Neuronal stem cell (in vitro differentiated cells): Measurements from ENCODE around the gene TMEM14B.

Experiments
- DNase-seq: peaks from one replicate; pipeline ENCODE4 v3.0.0-alpha.2; 2013; ENCODE audit warnings: low spot score
- H2AFZ ChIP-seq: one replicate; pipeline ENCODE4 v1.6.1; 2013; ENCODE audit warnings: mild to moderate bottlenecking, low read length, inconsistent platforms
- H2AK5ac ChIP-seq: 2 replicates; pipeline ENCODE4 v1.6.1; 2013; ENCODE audit warnings: low read depth, mild to moderate bottlenecking, inconsistent platforms, low read length, moderate library complexity, mixed read lengths
- H2BK120ac ChIP-seq: 2 replicates; pipeline ENCODE4 v1.6.1; 2013; ENCODE audit warnings: low read depth, mild to moderate bottlenecking, inconsistent platforms, low read length, moderate library complexity, mixed read lengths
- H2BK12ac ChIP-seq: one replicate; pipeline ENCODE4 v1.6.1; 2013; ENCODE audit warnings: low read length, inconsistent platforms
- H2BK15ac ChIP-seq: 2 replicates; pipeline ENCODE4 v1.6.1; 2013; ENCODE audit warnings: mild to moderate bottlenecking, low read length, inconsistent platforms, mixed read lengths
- H2BK5ac ChIP-seq: one replicate; pipeline ENCODE4 v1.6.1; 2013; ENCODE audit warnings: inconsistent platforms, mild to moderate bottlenecking, low read length, moderate library complexity
- H3K14ac ChIP-seq: one replicate; pipeline ENCODE4 v1.6.1; 2013; ENCODE audit warnings: low read length, inconsistent platforms
- H3K18ac ChIP-seq: 2 replicates; pipeline ENCODE4 v1.6.1; 2013; ENCODE audit warnings: low read length, inconsistent platforms
- H3K23ac ChIP-seq: 2 replicates; pipeline ENCODE4 v1.6.1; 2013; ENCODE audit warnings: low read depth, mild to moderate bottlenecking, mixed read lengths, low read length, inconsistent platforms; ENCODE audit not compliant: poor library complexity
- H3K27ac ChIP-seq: replicated peaks from 3 replicates; pipeline ENCODE4 v1.5.1; 2013; ENCODE audit warnings: low read length, inconsistent platforms
- H3K27me3 ChIP-seq, 3 experiments: 2 replicates each; pipeline ENCODE4 v1.6.1; 2013; ENCODE audit warnings: low read length in 3 of 3, mild to moderate bottlenecking in 2 of 3, inconsistent platforms in 1 of 3, low read depth in 1 of 3, mixed read lengths in 1 of 3, moderate library complexity in 1 of 3; ENCODE audit not compliant: control insufficient read depth in 3 of 3, insufficient read depth in 3 of 3
- H3K36me3 ChIP-seq, 2 donors: replicated peaks in 1 of 2; 2 replicates each; pipeline ENCODE4 v1.6.1; 2013; ENCODE audit warnings: low read length in 2 of 2; ENCODE audit not compliant: control insufficient read depth in 2 of 2, insufficient read depth in 2 of 2
- H3K4ac ChIP-seq: 2 replicates; pipeline ENCODE4 v1.6.1; 2013; ENCODE audit warnings: inconsistent platforms, mild to moderate bottlenecking, low read length, moderate library complexity
- H3K4me1 ChIP-seq, 2 donors: 1 replicate in 1 of 2; 2 replicates in 1 of 2; pipeline ENCODE4 v1.6.1; 2013; ENCODE audit warnings: low read length in 2 of 2, low read depth in 1 of 2; ENCODE audit not compliant: control insufficient read depth in 2 of 2, insufficient read depth in 1 of 2
- H3K4me2 ChIP-seq: one replicate; pipeline ENCODE4 v1.6.1; 2013; ENCODE audit warnings: mild to moderate bottlenecking, low read length, inconsistent platforms; ENCODE audit not compliant: insufficient read depth, poor library complexity, severe bottlenecking
- H3K4me3 ChIP-seq, 2 donors: 2 replicates each; pipeline ENCODE4 v1.5.1; 2013; ENCODE audit warnings: low read length in 2 of 2, mild to moderate bottlenecking in 2 of 2, inconsistent platforms in 1 of 2, moderate library complexity in 1 of 2
- H3K79me1 ChIP-seq: one replicate; pipeline ENCODE4 v1.6.1; 2013; ENCODE audit warnings: low read depth, mild to moderate bottlenecking, inconsistent platforms, low read length, moderate library complexity
- H3K9ac ChIP-seq: one replicate; pipeline ENCODE4 v1.6.1; 2013; ENCODE audit warnings: mild to moderate bottlenecking, low read depth, low read length, inconsistent platforms; ENCODE audit not compliant: poor library complexity
- H3K9me3 ChIP-seq, 2 donors: replicated peaks in 1 of 2; 2 replicates each; pipeline versions ENCODE3 to v1.6.1; 2013; ENCODE audit warnings: low read length in 2 of 2, mild to moderate bottlenecking in 2 of 2, inconsistent platforms in 1 of 2, low read depth in 1 of 2, mixed read lengths in 1 of 2, moderate library complexity in 1 of 2; ENCODE audit not compliant: control insufficient read depth in 2 of 2, insufficient read depth in 1 of 2
- H4K8ac ChIP-seq: one replicate; pipeline ENCODE4 v1.6.1; 2013; ENCODE audit warnings: low read depth, mild to moderate bottlenecking, inconsistent platforms, low read length, moderate library complexity
- H4K91ac ChIP-seq: one replicate; pipeline ENCODE4 v1.6.1; 2013; ENCODE audit warnings: low read length, low read depth, mild to moderate bottlenecking, inconsistent platforms; ENCODE audit not compliant: poor library complexity
- WGBS, 2 donors: extraction: QIAGEN DNeasy Blood & Tissue Kit; methylation state at CpG; one replicate each; pipeline ENCODE4 v1.1.7; 2013; ENCODE audit warnings: missing lambda C conversion rate in 2 of 2, mixed read lengths in 1 of 2; ENCODE audit not compliant: insufficient read length in 2 of 2, insufficient replicate concordance in 1 of 2; ENCODE audit errors: extremely low coverage in 2 of 2; 5-methylcytosine and 5-hydroxymethylcytosine counted together

TMEM14B gene

DNA sequence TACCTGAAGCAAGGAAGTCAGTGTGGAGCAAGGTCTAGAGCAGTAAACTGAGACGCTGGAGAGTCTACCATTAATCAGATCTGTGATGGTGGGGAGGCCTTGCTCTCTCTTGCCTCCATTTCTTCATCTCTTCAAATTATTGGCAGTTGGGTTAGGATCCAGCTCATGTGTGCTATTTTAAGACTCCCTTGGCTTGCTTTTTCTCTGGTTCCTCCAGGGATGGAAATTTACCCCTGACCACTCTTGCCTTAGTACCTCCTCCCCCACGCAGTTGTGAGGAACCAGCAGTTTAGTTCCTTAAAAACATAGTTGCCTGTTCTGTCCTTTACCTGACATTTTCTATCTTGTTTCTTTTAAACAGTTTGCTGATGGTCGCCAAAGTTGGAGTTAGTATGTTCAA is 17.4 kb upstream of the TMEM14B start:
- Histone ChIP-seq H3K27ac (no peak overlapping the region), H3K9ac (no peak overlapping the region), H3K4ac (no peak overlapping the region), H2BK15ac (no peak overlapping the region), H3K4me1 (no peaks in the 10 kb centered on the region), H3K4me3 (no peak overlapping the region), H3K79me1 (peaks cover 7% of the 10 kb centered on the region), H2AK5ac (no peak overlapping the region), H3K18ac (no peak overlapping the region), H3K36me3 (peaks cover 23 to 77% of the 10 kb centered on the region in 2 donors), H3K4me2 (no peak overlapping the region), H2BK120ac (no peak overlapping the region), H2BK12ac (no peak overlapping the region), H3K9me3 (no peaks in the 10 kb centered on the region), H4K91ac (no peak overlapping the region), H2BK5ac (no peak overlapping the region), H3K27me3 (no peaks in the 10 kb centered on the region), H3K14ac (no peak overlapping the region), H3K23ac (no peak overlapping the region), H2AFZ (no peak overlapping the region), H4K8ac (no peak overlapping the region)
- no CpG with 5 or more reads among the region's 3 CpGs for WGBS, 2 donors
- no peak for DNase-seq

DNA sequence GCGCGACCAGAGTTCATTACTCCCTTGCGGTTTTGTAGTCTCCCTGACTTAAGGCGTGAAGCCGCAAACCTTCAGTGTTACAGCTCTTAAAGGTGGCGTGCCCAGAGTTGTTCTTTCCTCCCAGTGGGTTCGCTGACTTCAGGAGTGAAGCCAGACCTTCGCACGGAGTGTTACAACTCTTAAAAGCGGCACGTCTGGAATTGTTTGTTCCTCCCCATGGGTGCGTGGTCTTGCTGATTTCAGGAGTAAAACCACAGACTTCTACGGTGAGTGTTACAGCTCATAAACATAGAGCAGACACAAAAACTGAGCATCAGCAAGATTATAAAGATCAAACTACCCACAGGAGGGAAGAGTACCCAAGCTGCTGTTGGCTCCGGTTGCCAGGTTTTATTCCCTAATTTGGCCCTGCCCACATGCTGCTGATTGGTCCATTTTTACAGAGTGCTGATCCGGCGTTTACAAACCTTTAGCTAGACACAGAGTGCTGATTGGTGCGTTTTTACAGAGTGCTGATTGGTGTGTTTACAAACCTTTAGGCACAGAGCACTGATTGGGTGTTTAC is 14.4 kb upstream of the TMEM14B start:
- Histone ChIP-seq H2AFZ (no peak overlapping the region), H3K23ac (no peak overlapping the region), H3K4me3 (no peak overlapping the region), H3K79me1 (peaks cover 2% of the 10 kb centered on the region), H3K9ac (no peak overlapping the region), H2BK12ac (no peak overlapping the region), H3K4me2 (no peak overlapping the region), H4K91ac (no peak overlapping the region), H3K27me3 (no peaks in the 10 kb centered on the region), H3K18ac (no peak overlapping the region), H3K27ac (no peak overlapping the region), H3K9me3 (no peaks in the 10 kb centered on the region), H3K4me1 (no peaks in the 10 kb centered on the region), H3K36me3 (peaks cover 13 to 56% of the 10 kb centered on the region in 2 donors), H3K14ac (no peak overlapping the region), H2AK5ac (no peak overlapping the region), H2BK120ac (no peak overlapping the region), H2BK5ac (no peak overlapping the region), H2BK15ac (no peak overlapping the region), H4K8ac (no peak overlapping the region), H3K4ac (no peak overlapping the region)
- DNase-seq = no peak
- no CpG with 5 or more reads among the region's 17 CpGs for WGBS, 2 donors

GRCh38 chr6:10733863-10734262 is 13.7 kb upstream of the TMEM14B start:
- no peak overlapping the region for H2BK15ac ChIP-seq
- no peak overlapping the region for H3K27ac ChIP-seq
- H3K4me2 ChIP-seq = no peak overlapping the region
- no peaks in the 10 kb centered on the region for H3K4me1 ChIP-seq
- H3K14ac ChIP-seq = no peak overlapping the region
- H3K79me1 ChIP-seq = peaks cover 2% of the 10 kb centered on the region
- no peak overlapping the region for H3K23ac ChIP-seq
- H2BK5ac ChIP-seq = no peak overlapping the region
- DNase-seq = no peak
- H3K4me3 ChIP-seq = no peak overlapping the region
- peaks cover 13 to 50% of the 10 kb centered on the region in 2 donors for H3K36me3 ChIP-seq
- H3K9me3 ChIP-seq = no peaks in the 10 kb centered on the region
- WGBS, 2 donors = no CpG with 5 or more reads among the region's 3 CpGs
- no peak overlapping the region for H3K4ac ChIP-seq
- H2BK120ac ChIP-seq = no peak overlapping the region
- no peak overlapping the region for H2BK12ac ChIP-seq
- no peak overlapping the region for H2AFZ ChIP-seq
- no peaks in the 10 kb centered on the region for H3K27me3 ChIP-seq
- H4K8ac ChIP-seq = no peak overlapping the region
- no peak overlapping the region for H3K9ac ChIP-seq
- H4K91ac ChIP-seq = no peak overlapping the region
- H2AK5ac ChIP-seq = no peak overlapping the region
- H3K18ac ChIP-seq = no peak overlapping the region

- Histone ChIP-seq H2BK120ac (no peak overlapping the region), H3K4me2 (no peak overlapping the region), H3K18ac (no peak overlapping the region), H2BK12ac (no peak overlapping the region), H3K27me3 (no peaks in the 10 kb centered on the region), H2AFZ (no peak overlapping the region), H2BK5ac (no peak overlapping the region), H3K4me1 (no peaks in the 10 kb centered on the region), H3K9me3 (no peaks in the 10 kb centered on the region), H3K9ac (no peak overlapping the region), H3K27ac (no peak overlapping the region), H2AK5ac (no peak overlapping the region), H3K23ac (no peak overlapping the region), H3K14ac (no peak overlapping the region), H3K36me3 (peaks cover 8 to 23% of the 10 kb centered on the region in 2 donors), H3K4ac (no peak overlapping the region), H4K91ac (no peak overlapping the region), H3K4me3 (no peak overlapping the region), H4K8ac (no peak overlapping the region), H2BK15ac (no peak overlapping the region), H3K79me1 (no peaks in the 10 kb centered on the region)
- WGBS, 2 donors = no CpG with 5 or more reads among the region's 2 CpGs
- no peak for DNase-seq
Measured at GRCh38 chr6:10736731-10737130, 10.9 kb upstream of the TMEM14B start.
